A673 (cell line): Measurements from ENCODE around the gene LARP4. TPM values are rescaled to one million over a fixed set of nuclear protein-coding genes. Genes with fewer than 3 reads are reported as not detected.

Experiments used
- BruUV-seq: library from RNA; stranded (reverse); fragments of 400-500 nt; replicated peaks from 2 replicates; lab custom pipeline; 2021; lab: Mats Ljungman, UMichigan
- CTCF ChIA-PET: fragments of 300-600 bp; sonication (Branson Sonifier 250); formaldehyde crosslinking; loops from one replicate; lab custom pipeline; 2022; ENCODE audit warnings: antibody characterized with exemption; lab: Charles Lee
- POLR2A ChIA-PET: fragments of 300-600 bp; sonication (Branson Sonifier 250); formaldehyde crosslinking; loops from one replicate; lab custom pipeline; 2022; ENCODE audit warnings: antibody characterized with exemption; ENCODE audit not compliant: low non-redundant PET; lab: Charles Lee
- DNase-seq: peaks from one replicate; pipeline ENCODE4 v3.0.0-alpha.2; 2015; ENCODE audit warnings: low spot score
- H3K27ac ChIP-seq: fragments of 200-600 bp; sonication (generic); 2 replicates; pipeline ENCODE4 v1.5.1; 2016; ENCODE audit warnings: mixed run types, low read depth, mild to moderate bottlenecking, mixed read lengths, antibody characterized with exemption, low read length; ENCODE audit not compliant: poor library complexity, severe bottlenecking
- H3K27me3 ChIP-seq: fragments of 200-600 bp; sonication (generic); replicated peaks from 2 replicates; pipeline ENCODE4 v1.6.1; 2017; ENCODE audit warnings: mixed run types, low read depth, mild to moderate bottlenecking, mixed read lengths, antibody characterized with exemption, low read length; ENCODE audit not compliant: insufficient read depth, poor library complexity
- H3K36me3 ChIP-seq: fragments of 200-600 bp; sonication (generic); 2 replicates; pipeline ENCODE4 v1.6.1; 2016; ENCODE audit warnings: mixed run types, mild to moderate bottlenecking, mixed read lengths, antibody characterized with exemption, low read length; ENCODE audit not compliant: insufficient read depth, poor library complexity, severe bottlenecking
- H3K4me1 ChIP-seq: fragments of 200-600 bp; sonication (generic); 2 replicates; pipeline ENCODE4 v1.6.1; 2017; ENCODE audit warnings: mixed run types, mild to moderate bottlenecking, mixed read lengths, antibody characterized with exemption, low read length; ENCODE audit not compliant: insufficient read depth, poor library complexity, severe bottlenecking
- H3K4me3 ChIP-seq: fragments of 200-600 bp; sonication (generic); 2 replicates; pipeline ENCODE4 v1.5.1; 2016; ENCODE audit warnings: low read depth, mixed run types, mild to moderate bottlenecking, mixed read lengths, low read length; ENCODE audit not compliant: poor library complexity, severe bottlenecking
- H3K9me3 ChIP-seq: fragments of 200-600 bp; sonication (generic); 2 replicates; pipeline ENCODE4 v1.6.1; 2016; ENCODE audit warnings: mixed run types, low read depth, mild to moderate bottlenecking, mixed read lengths, antibody characterized with exemption, low read length; ENCODE audit not compliant: poor library complexity, severe bottlenecking
- EZH2 ChIP-seq: fragments of 200-600 bp; sonication (generic); IDR thresholded peaks from 2 replicates; pipeline ENCODE4 v1.6.1; 2017; ENCODE audit warnings: borderline replicate concordance, low read depth, mild to moderate bottlenecking, mixed read lengths, antibody characterized with exemption, low read length; ENCODE audit not compliant: poor library complexity, severe bottlenecking
- intact Hi-C: fragments of 100-400 bp; cut with micrococcal nuclease; formaldehyde crosslinking; loops from one replicate; pipeline ENCODE4 v1.10.0; 2022; ENCODE audit not compliant: unreplicated experiment
- total RNA-seq: library from RNA; stranded (reverse); gene quantifications from 2 replicates; pipeline ENCODE4 v1.2.3, GENCODE V29; 2021
- TF ChIP-seq, protein P1 (sequence below): fragments of 300-800, 200-600 bp; sonication (generic); conservative IDR thresholded peaks from 2 replicates; pipeline ENCODE4 v1.5.1; 2017; ENCODE audit warnings: low read depth, mild to moderate bottlenecking, antibody characterized with exemption, low read length, moderate library complexity, mixed read lengths

LARP4 gene
- total RNA-seq, 1 experiment from 2014 or later: 91.0 TPM

DNA sequence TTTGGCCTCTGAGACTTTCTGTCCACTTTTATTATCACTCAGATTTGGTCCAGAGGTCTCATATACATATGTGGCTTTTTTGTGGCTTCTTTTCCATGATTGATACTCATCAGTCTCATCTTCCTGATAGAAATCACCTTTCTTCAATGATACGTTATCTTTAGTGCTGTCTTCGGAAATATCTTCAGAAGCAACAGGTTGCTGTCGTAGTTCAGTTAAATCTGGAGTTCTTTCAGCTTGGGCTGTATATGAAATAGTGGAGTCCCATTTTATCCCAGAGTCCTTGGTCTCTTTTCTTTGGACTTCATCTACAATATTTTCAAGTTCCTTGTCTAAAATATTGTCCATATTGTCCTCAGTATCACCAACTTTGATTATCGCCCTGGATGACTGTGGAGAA is 45.3 kb upstream of the LARP4 start:
- BruUV-seq: no TSS peak
- no peak for TF ChIP-seq EZH2
- TF ChIP-seq, protein P1, sequence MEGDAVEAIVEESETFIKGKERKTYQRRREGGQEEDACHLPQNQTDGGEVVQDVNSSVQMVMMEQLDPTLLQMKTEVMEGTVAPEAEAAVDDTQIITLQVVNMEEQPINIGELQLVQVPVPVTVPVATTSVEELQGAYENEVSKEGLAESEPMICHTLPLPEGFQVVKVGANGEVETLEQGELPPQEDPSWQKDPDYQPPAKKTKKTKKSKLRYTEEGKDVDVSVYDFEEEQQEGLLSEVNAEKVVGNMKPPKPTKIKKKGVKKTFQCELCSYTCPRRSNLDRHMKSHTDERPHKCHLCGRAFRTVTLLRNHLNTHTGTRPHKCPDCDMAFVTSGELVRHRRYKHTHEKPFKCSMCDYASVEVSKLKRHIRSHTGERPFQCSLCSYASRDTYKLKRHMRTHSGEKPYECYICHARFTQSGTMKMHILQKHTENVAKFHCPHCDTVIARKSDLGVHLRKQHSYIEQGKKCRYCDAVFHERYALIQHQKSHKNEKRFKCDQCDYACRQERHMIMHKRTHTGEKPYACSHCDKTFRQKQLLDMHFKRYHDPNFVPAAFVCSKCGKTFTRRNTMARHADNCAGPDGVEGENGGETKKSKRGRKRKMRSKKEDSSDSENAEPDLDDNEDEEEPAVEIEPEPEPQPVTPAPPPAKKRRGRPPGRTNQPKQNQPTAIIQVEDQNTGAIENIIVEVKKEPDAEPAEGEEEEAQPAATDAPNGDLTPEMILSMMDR: no peak
- no peak for DNase-seq
- Histone ChIP-seq H3K36me3 (no peaks in the 10 kb centered on the region), H3K27me3 (no peaks in the 10 kb centered on the region), H3K4me1 (no peaks in the 10 kb centered on the region), H3K9me3 (no peaks in the 10 kb centered on the region), H3K27ac (no peak overlapping the region), H3K4me3 (no peak overlapping the region)
- CTCF ChIA-PET: no interaction called here
- POLR2A ChIA-PET: no interaction called here
- intact Hi-C loops: no loop called here

DNA sequence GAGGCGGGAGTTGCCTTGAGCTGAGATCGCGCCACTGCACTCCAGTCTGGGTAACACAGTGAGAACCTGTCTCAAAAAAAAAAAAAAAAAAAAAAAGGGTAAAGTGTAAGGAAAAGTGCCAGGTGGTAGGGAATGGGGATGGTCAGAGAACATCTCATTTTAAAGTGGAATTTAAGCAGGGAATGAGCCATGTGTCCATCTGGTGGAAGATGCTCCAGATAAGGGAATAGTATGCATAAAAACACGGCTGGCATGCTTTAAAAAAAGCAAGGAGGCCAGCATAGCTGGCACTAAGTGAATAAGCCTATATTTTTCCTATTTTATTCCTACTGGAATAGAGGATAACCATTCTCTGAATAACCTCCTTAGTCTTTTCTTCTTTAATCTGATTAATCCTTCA is 38.0 kb upstream of the LARP4 start:
- Histone ChIP-seq H3K27ac (no peak overlapping the region), H3K36me3 (no peaks in the 10 kb centered on the region), H3K9me3 (no peaks in the 10 kb centered on the region), H3K4me3 (no peak overlapping the region), H3K27me3 (no peaks in the 10 kb centered on the region), H3K4me1 (no peaks in the 10 kb centered on the region)
- CTCF ChIA-PET: no interaction called here
- POLR2A ChIA-PET: no interaction called here
- no TSS peak for BruUV-seq
- intact Hi-C loops: no loop called here
- DNase-seq: no peak
- TF ChIP-seq, protein P1: no peak
- no peak for TF ChIP-seq EZH2

GRCh38 chr12:50363141-50363540 is 37.5 kb upstream of the LARP4 start:
- no peak overlapping the region for H3K4me3 ChIP-seq
- ChIA-PET CTCF (no interaction called here), POLR2A (no interaction called here)
- no peak for TF ChIP-seq EZH2
- TF ChIP-seq, protein P1: no peak
- intact Hi-C loops: no loop called here
- H3K36me3 ChIP-seq: no peaks in the 10 kb centered on the region
- H3K27ac ChIP-seq: no peak overlapping the region
- no peaks in the 10 kb centered on the region for H3K4me1 ChIP-seq
- BruUV-seq: no TSS peak
- no peak for DNase-seq
- no peaks in the 10 kb centered on the region for H3K9me3 ChIP-seq
- no peaks in the 10 kb centered on the region for H3K27me3 ChIP-seq
